Smooth muscle cell (in vitro differentiated cells): Measurements from ENCODE around the gene KLK12. TPM values are rescaled to one million over a fixed set of nuclear protein-coding genes. Genes with fewer than 3 reads are reported as not detected.

Experiments
- DNase-seq: peaks from one replicate; lab custom pipeline; 2025; ENCODE audit not compliant: unreplicated experiment; lab: John Stamatoyannopoulos, UW
- H2AFZ ChIP-seq: fragments of 200-600 bp; sonication (generic); 2 replicates; pipeline ENCODE4 v1.6.0; 2016; ENCODE audit warnings: antibody characterized with exemption, low read depth, mild to moderate bottlenecking
- H3F3A ChIP-seq: fragments of 200-600 bp; sonication (generic); 2 replicates; pipeline ENCODE4 v1.6.0; 2017; ENCODE audit warnings: antibody characterized with exemption, low read depth
- H3K27ac ChIP-seq: fragments of 200-600 bp; sonication (generic); 2 replicates; pipeline ENCODE4 v1.5.1; 2016; ENCODE audit warnings: low read depth, mild to moderate bottlenecking
- H3K27me3 ChIP-seq: fragments of 200-600 bp; sonication (generic); 2 replicates; pipeline ENCODE4 v1.6.1; 2016; ENCODE audit warnings: low read depth, mild to moderate bottlenecking
- H3K36me3 ChIP-seq: fragments of 200-600 bp; sonication (generic); 2 replicates; pipeline ENCODE4 v1.5.1; 2016; ENCODE audit warnings: low read depth
- H3K4me1 ChIP-seq: fragments of 200-600 bp; sonication (generic); 2 replicates; pipeline ENCODE4 v1.5.1; 2016; ENCODE audit warnings: low read depth
- H3K4me2 ChIP-seq: fragments of 200-600 bp; sonication (generic); 2 replicates; pipeline ENCODE4 v1.6.0; 2016; ENCODE audit warnings: mild to moderate bottlenecking
- H3K4me3 ChIP-seq: fragments of 200-600 bp; sonication (generic); 2 replicates; pipeline ENCODE4 v1.5.1; 2016; ENCODE audit warnings: mild to moderate bottlenecking
- H3K79me2 ChIP-seq: fragments of 200-600 bp; sonication (generic); 2 replicates; pipeline ENCODE4 v1.6.0; 2016; ENCODE audit warnings: low read depth, mild to moderate bottlenecking
- H3K9ac ChIP-seq: fragments of 200-600 bp; sonication (generic); 2 replicates; pipeline ENCODE4 v1.6.0; 2016; ENCODE audit warnings: low read depth
- H3K9me3 ChIP-seq: fragments of 200-600 bp; sonication (generic); replicated peaks from 2 replicates; pipeline ENCODE4 v1.5.1; 2016; ENCODE audit warnings: low read depth
- H4K20me1 ChIP-seq: fragments of 200-600 bp; sonication (generic); 2 replicates; pipeline ENCODE4 v1.6.0; 2016; ENCODE audit warnings: low read depth
- CTCF ChIP-seq: fragments of 200-600 bp; sonication (generic); IDR thresholded peaks from 2 replicates; pipeline ENCODE4 v1.5.1; 2017; ENCODE audit warnings: borderline replicate concordance, mild to moderate bottlenecking, antibody characterized with exemption; ENCODE audit not compliant: insufficient read depth, poor library complexity, severe bottlenecking
- WGBS: methylation state at CpG from one replicate; pipeline ENCODE4 v1.1.7; 2016; ENCODE audit warnings: low lambda C conversion rate; 5-methylcytosine and 5-hydroxymethylcytosine counted together
- polyA plus RNA-seq: library from polyadenylated mRNA; unstranded; fragments of >200 nt; fragmentation: Nextera tagmentation; extraction: Ambion mirVana; gene quantifications from 2 replicates; pipeline ENCODE4 v1.2.1, GENCODE V29; 2016
- total RNA-seq: library from RNA; depleted of rRNA; stranded (reverse); fragments of >200 nt; gene quantifications from 2 replicates; pipeline ENCODE4 v1.2.3, GENCODE V29; 2014

Gene KLK12
- total and polyA plus RNA-seq, 2 experiments from 2014 or later: 1.7 to 1.9 TPM

DNA sequence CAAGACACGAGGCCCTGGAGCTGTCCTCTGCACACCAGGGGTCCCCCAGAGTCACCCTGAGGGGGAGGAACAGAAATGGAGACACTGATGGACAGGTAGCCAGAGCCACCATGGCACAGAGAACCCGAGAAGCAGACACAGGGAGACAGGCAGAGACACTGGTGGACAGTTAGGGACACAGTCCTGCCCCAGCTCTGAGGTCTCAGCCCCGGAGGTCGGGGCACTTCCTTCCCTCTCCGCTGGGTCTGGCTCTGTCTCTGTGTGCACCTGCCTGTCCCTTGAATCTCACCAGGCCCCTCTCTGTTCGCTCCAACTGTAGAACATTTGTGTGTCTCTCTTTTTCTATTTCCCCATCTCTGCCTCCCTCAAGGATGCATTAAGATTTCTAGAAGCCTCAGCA is 43.3 kb upstream of the KLK12 start:
- H3K9me3 ChIP-seq: no peaks in the 10 kb centered on the region
- H2AFZ ChIP-seq: no peak overlapping the region
- H3K9ac ChIP-seq: no peak overlapping the region
- no peaks in the 10 kb centered on the region for H3K79me2 ChIP-seq
- no peaks in the 10 kb centered on the region for H4K20me1 ChIP-seq
- H3K4me1 ChIP-seq: no peaks in the 10 kb centered on the region
- peaks cover 5% of the 10 kb centered on the region for H3K27me3 ChIP-seq
- no peak overlapping the region for H3K27ac ChIP-seq
- DNase-seq: no peak
- H3K4me2 ChIP-seq: no peak overlapping the region
- H3F3A ChIP-seq: no peaks in the 10 kb centered on the region
- no peak overlapping the region for H3K4me3 ChIP-seq
- 96% methylated on average over 6 of the region's 6 CpGs for WGBS
- no peak for TF ChIP-seq CTCF
- no peaks in the 10 kb centered on the region for H3K36me3 ChIP-seq

DNA sequence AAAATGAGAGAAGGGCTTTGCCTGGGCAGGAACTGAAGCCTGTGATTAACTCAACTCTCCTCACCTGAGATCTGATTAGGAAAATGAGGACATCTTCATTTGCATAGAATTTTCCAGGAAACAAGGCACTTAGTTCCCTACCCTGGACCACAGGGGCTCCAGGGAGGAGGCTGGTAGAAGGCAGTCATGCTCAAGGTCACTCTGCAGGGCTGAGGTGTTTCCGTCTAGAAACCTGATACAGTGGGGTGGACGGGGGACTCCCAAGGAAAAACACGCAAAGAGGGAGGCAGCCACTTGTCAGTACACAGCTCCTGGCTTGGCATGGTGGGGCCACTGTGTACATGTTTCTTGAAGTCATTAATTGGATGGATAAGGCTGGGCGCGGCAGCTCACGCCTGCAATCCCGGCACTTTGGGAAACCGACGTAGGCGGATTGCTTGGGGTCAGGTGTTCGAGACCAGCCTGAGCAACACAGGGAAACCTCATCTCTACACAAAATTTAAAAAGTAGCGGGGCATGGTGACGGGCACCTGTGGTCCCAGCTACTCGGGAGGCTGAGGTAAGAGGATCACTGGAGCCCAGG is 41.9 kb upstream of the KLK12 start:
- Histone ChIP-seq H3K4me1 (no peaks in the 10 kb centered on the region), H3K4me3 (no peak overlapping the region), H3K9me3 (no peaks in the 10 kb centered on the region), H3K36me3 (no peaks in the 10 kb centered on the region), H4K20me1 (no peaks in the 10 kb centered on the region), H2AFZ (no peak overlapping the region), H3K27ac (no peak overlapping the region), H3K4me2 (no peak overlapping the region), H3K79me2 (no peaks in the 10 kb centered on the region), H3F3A (no peaks in the 10 kb centered on the region), H3K9ac (no peak overlapping the region), H3K27me3 (no peaks in the 10 kb centered on the region)
- DNase-seq: no peak
- TF ChIP-seq CTCF: no peak
- 86% methylated on average over 14 of the region's 14 CpGs for WGBS

DNA sequence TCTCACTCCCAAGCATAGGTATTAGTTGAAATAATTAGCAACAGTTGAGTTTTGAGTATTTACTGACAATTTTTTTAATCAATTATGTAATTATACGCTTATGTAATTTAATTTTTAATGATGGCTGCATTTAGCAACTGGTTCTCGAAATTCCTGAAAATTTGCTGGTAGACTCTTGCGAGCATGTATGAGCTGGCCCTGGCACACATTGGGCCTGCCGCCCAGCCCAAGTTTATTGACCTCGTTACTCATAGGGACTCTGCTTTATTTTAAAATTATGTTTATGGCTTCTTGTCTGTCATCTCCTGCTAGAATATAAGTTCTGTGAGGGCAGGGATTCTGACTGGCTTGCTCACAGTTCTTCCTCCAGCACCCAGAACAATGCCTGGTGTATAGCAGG is 41.2 kb upstream of the KLK12 start:
- Histone ChIP-seq H2AFZ (no peak overlapping the region), H3K4me3 (no peak overlapping the region), H3K4me2 (no peak overlapping the region), H3F3A (no peaks in the 10 kb centered on the region), H4K20me1 (no peaks in the 10 kb centered on the region), H3K27me3 (no peaks in the 10 kb centered on the region), H3K4me1 (no peaks in the 10 kb centered on the region), H3K27ac (no peak overlapping the region), H3K79me2 (no peaks in the 10 kb centered on the region), H3K9ac (no peak overlapping the region), H3K36me3 (no peaks in the 10 kb centered on the region), H3K9me3 (no peaks in the 10 kb centered on the region)
- WGBS: 88% methylated on average over 5 of the region's 5 CpGs
- no peak for TF ChIP-seq CTCF
- no peak for DNase-seq

DNA sequence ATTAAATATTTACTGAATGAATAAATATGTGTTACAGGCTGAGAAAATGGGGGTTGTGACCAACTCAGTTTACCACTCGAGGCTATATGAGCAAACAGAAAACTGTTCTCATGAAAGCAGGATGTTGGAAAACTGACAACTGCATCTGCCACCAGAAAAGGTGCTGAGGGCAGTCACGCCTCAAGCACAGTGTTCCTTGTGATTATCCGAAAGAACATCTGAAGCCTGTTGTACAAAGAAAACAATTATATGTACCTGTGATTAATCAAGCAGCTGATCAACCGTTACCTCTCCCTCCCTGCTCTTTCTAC is 36.2 kb upstream of the KLK12 start:
- no peak overlapping the region for H3K4me3 ChIP-seq
- H3K9me3 ChIP-seq: no peaks in the 10 kb centered on the region
- H3K27ac ChIP-seq: no peak overlapping the region
- no peaks in the 10 kb centered on the region for H3K36me3 ChIP-seq
- no peak overlapping the region for H3K9ac ChIP-seq
- H3F3A ChIP-seq: no peaks in the 10 kb centered on the region
- WGBS: 81% methylated on average over 4 of the region's 4 CpGs
- H3K27me3 ChIP-seq: no peaks in the 10 kb centered on the region
- no peak overlapping the region for H2AFZ ChIP-seq
- TF ChIP-seq CTCF: no peak
- no peak for DNase-seq
- H3K4me2 ChIP-seq: no peak overlapping the region
- H3K79me2 ChIP-seq: no peaks in the 10 kb centered on the region
- no peaks in the 10 kb centered on the region for H3K4me1 ChIP-seq
- no peaks in the 10 kb centered on the region for H4K20me1 ChIP-seq
